ENCODE results near the gene RECQL. TPM values are rescaled to one million over a fixed set of nuclear protein-coding genes. Genes with fewer than 3 reads are reported as not detected.

The RECQL gene
- polyA plus RNA-seq, 1 donor, result 23.7 TPM

Other genes starting within 250 kb of the RECQL start
- gene SLCO1A2, start 166.7 kb downstream of the RECQL start, polyA plus RNA-seq (ENCODE audit: insufficient read length), result not detected
- gene IAPP, start 128.7 kb downstream of the RECQL start, polyA plus RNA-seq (ENCODE audit: insufficient read length), result not detected
- gene PYROXD1, start 64.0 kb downstream of the RECQL start, polyA plus RNA-seq (ENCODE audit: insufficient read length), result 17.6 TPM
- gene GOLT1B, start 154 bp upstream of the RECQL start, polyA plus RNA-seq (ENCODE audit: insufficient read length), result 34.7 TPM
- gene SPX, start 24.7 kb upstream of the RECQL start, polyA plus RNA-seq (ENCODE audit: insufficient read length), result 32.7 TPM
- gene GYS2, start 103.2 kb upstream of the RECQL start, polyA plus RNA-seq (ENCODE audit: insufficient read length), result 0.06 TPM
- gene LDHB, start 156.2 kb upstream of the RECQL start, polyA plus RNA-seq (ENCODE audit: insufficient read length), result 578 TPM